MM.1S (cell line): ENCODE data around the gene FOXP1.

ENCODE experiments used
- DNase-seq: peaks from one replicate; pipeline ENCODE4 v3.0.0-alpha.2; 2015
- H2AFZ ChIP-seq: fragments of 300-600 bp; sonication (generic); 2 replicates; pipeline ENCODE4 v1.6.0; 2016; ENCODE audit warnings: antibody characterized with exemption, low read length
- H3F3A ChIP-seq: fragments of 300-600 bp; sonication (generic); 2 replicates; pipeline ENCODE4 v1.6.1; 2016; ENCODE audit warnings: mild to moderate bottlenecking, antibody characterized with exemption, low read length, moderate library complexity, mixed read lengths; ENCODE audit not compliant: insufficient read depth
- H3K27ac ChIP-seq: fragments of 300-600 bp; sonication (generic); 2 replicates; pipeline ENCODE4 v1.5.1; 2016; ENCODE audit warnings: mild to moderate bottlenecking, low read length
- H3K27me3 ChIP-seq: fragments of 300-600 bp; sonication (generic); replicated peaks from 2 replicates; pipeline ENCODE4 v1.6.0; 2016; ENCODE audit warnings: low read length; ENCODE audit not compliant: insufficient read depth
- H3K36me3 ChIP-seq: fragments of 300-600 bp; sonication (generic); replicated peaks from 2 replicates; pipeline ENCODE4 v1.6.1; 2016; ENCODE audit warnings: mild to moderate bottlenecking, low read length, mixed read lengths; ENCODE audit not compliant: insufficient read depth
- H3K4me1 ChIP-seq: fragments of 300-600 bp; sonication (generic); 2 replicates; pipeline ENCODE4 v1.6.1; 2016; ENCODE audit warnings: low read length, mixed read lengths
- H3K4me2 ChIP-seq: fragments of 300-600 bp; sonication (generic); 2 replicates; pipeline ENCODE4 v1.6.0; 2016; ENCODE audit warnings: low read depth, low read length
- H3K4me3 ChIP-seq: fragments of 300-600 bp; sonication (generic); 2 replicates; pipeline ENCODE4 v1.5.1; 2016; ENCODE audit warnings: low read length, mixed read lengths
- H3K79me2 ChIP-seq: fragments of 300-600 bp; sonication (generic); 2 replicates; pipeline ENCODE4 v1.6.1; 2016; ENCODE audit warnings: mixed run types, low read length, mixed read lengths
- H3K9ac ChIP-seq: fragments of 300-600 bp; sonication (generic); 2 replicates; pipeline ENCODE4 v1.6.1; 2016; ENCODE audit warnings: low read length, mixed read lengths
- H3K9me2 ChIP-seq: fragments of 300-600 bp; sonication (generic); replicated peaks from 2 replicates; pipeline ENCODE4 v1.6.1; 2016; ENCODE audit warnings: mild to moderate bottlenecking, low read length, mixed read lengths; ENCODE audit not compliant: insufficient read depth
- H3K9me3 ChIP-seq: fragments of 300-600 bp; sonication (generic); replicated peaks from 2 replicates; pipeline ENCODE4 v1.6.1; 2016; ENCODE audit warnings: mild to moderate bottlenecking, low read length, mixed read lengths; ENCODE audit not compliant: insufficient read depth
- H4K20me1 ChIP-seq: fragments of 300-600 bp; sonication (generic); 2 replicates; pipeline ENCODE4 v1.6.1; 2016; ENCODE audit warnings: mild to moderate bottlenecking, low read length, moderate library complexity, mixed read lengths; ENCODE audit not compliant: insufficient read depth
- EZH2 ChIP-seq: fragments of 300-600 bp; sonication (generic); optimal IDR thresholded peaks from 2 replicates; pipeline ENCODE3; 2017; ENCODE audit warnings: low read depth, mild to moderate bottlenecking, antibody characterized with exemption, low read length, mixed read lengths
- EZH2phosphoT487 ChIP-seq: fragments of 300-600 bp; sonication (generic); IDR thresholded peaks from 2 replicates; pipeline ENCODE4 v1.6.1; 2018; ENCODE audit warnings: antibody characterized with exemption, low read length
- TF ChIP-seq, protein P1 (sequence below): fragments of 300-600 bp; sonication (generic); IDR thresholded peaks from 2 replicates; pipeline ENCODE4 v1.5.1; 2016; ENCODE audit warnings: antibody characterized with exemption, low read length, mixed read lengths

FOXP1 gene

DNA sequence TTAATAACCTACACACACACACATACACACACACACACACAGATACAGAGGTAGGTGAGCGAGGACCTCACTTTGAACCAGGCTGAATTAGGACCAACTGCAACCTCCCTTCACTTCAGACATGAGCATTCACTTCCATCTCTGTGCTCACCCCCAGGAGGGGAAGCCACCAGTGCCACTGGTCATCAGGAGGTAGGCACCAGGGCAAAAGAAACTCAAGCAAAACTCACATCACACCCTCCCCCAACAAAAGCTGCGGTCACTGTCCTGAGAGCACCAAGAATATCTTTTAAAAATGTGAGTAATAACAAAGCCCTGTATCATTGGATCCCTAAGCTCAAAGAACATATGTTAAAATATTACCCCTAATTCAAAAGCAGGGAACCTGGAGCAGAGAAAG, 8.1 kb downstream of the FOXP1 start:
- TF ChIP-seq EZH2: no peak
- TF ChIP-seq, protein P1, sequence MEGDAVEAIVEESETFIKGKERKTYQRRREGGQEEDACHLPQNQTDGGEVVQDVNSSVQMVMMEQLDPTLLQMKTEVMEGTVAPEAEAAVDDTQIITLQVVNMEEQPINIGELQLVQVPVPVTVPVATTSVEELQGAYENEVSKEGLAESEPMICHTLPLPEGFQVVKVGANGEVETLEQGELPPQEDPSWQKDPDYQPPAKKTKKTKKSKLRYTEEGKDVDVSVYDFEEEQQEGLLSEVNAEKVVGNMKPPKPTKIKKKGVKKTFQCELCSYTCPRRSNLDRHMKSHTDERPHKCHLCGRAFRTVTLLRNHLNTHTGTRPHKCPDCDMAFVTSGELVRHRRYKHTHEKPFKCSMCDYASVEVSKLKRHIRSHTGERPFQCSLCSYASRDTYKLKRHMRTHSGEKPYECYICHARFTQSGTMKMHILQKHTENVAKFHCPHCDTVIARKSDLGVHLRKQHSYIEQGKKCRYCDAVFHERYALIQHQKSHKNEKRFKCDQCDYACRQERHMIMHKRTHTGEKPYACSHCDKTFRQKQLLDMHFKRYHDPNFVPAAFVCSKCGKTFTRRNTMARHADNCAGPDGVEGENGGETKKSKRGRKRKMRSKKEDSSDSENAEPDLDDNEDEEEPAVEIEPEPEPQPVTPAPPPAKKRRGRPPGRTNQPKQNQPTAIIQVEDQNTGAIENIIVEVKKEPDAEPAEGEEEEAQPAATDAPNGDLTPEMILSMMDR: no peak
- TF ChIP-seq EZH2phosphoT487: no peak
- H3K27ac ChIP-seq: no peak overlapping the region
- no peak for DNase-seq
- no peaks in the 10 kb centered on the region for H3K9me3 ChIP-seq
- H3K4me2 ChIP-seq: no peak overlapping the region
- H3F3A ChIP-seq: no peaks in the 10 kb centered on the region
- no peaks in the 10 kb centered on the region for H4K20me1 ChIP-seq
- no peak overlapping the region for H3K9ac ChIP-seq
- no peaks in the 10 kb centered on the region for H3K79me2 ChIP-seq
- H3K9me2 ChIP-seq: no peaks in the 10 kb centered on the region
- no peak overlapping the region for H2AFZ ChIP-seq
- no peaks in the 10 kb centered on the region for H3K36me3 ChIP-seq
- no peaks in the 10 kb centered on the region; the same call in 1 of the 2 replicates for H3K27me3 ChIP-seq
- H3K4me1 ChIP-seq: no peaks in the 10 kb centered on the region
- no peak overlapping the region for H3K4me3 ChIP-seq

DNA sequence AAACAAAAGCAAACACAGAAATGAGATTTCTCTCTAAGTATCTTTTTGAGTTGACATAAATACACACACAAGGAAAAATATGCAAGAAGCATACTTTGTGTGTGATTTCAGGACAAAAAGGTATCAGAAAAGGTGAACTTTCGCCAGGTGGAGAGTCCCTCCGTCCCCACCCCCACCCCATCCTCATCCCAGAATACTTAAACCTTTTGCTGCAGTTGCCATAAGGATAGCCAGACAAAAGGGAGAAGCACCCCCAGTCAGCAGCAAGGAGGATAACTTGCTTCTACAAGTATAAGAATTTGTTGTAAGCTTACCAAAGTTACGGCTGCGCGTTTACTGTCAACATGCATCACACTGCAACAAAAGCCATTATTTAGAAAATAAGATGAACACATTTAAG, 10.3 kb downstream of the FOXP1 start:
- H4K20me1 ChIP-seq: no peaks in the 10 kb centered on the region
- DNase-seq: no peak
- H3K9ac ChIP-seq: no peak overlapping the region
- no peak overlapping the region for H3K27ac ChIP-seq
- H3K27me3 ChIP-seq: no peaks in the 10 kb centered on the region
- no peak overlapping the region for H3K4me2 ChIP-seq
- H3K79me2 ChIP-seq: no peaks in the 10 kb centered on the region
- H3K36me3 ChIP-seq: no peaks in the 10 kb centered on the region
- peaks cover 3% of the 10 kb centered on the region for H3K4me1 ChIP-seq
- TF ChIP-seq, protein P1: no peak
- TF ChIP-seq EZH2phosphoT487 (no peak), EZH2 (no peak)
- no peaks in the 10 kb centered on the region for H3K9me3 ChIP-seq
- no peaks in the 10 kb centered on the region for H3F3A ChIP-seq
- H3K9me2 ChIP-seq: no peaks in the 10 kb centered on the region
- no peak overlapping the region for H3K4me3 ChIP-seq
- H2AFZ ChIP-seq: no peak overlapping the region

DNA sequence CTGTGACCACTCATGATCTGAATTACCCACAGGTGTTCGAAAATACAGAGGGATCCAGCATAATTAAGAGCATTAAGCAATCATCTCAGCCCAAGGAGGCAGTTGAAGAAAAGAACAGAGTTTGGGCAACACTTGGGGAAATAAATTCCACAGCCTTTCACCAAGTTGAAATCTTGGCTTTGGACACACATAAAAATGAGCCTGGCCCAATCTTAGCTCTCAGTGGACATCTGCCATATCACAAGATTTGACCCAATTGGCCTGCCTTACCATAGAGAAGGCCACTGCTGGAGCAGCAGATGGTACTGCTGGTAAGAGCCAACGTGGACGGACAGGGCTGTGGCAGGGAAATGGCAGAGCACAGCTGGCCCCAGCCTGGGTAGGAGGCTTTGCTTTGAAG, 13.0 kb downstream of the FOXP1 start:
- H3K9me3 ChIP-seq: no peaks in the 10 kb centered on the region
- H3K4me1 ChIP-seq: peaks cover 5% of the 10 kb centered on the region
- H2AFZ ChIP-seq: no peak overlapping the region
- H3K9me2 ChIP-seq: no peaks in the 10 kb centered on the region
- H3F3A ChIP-seq: no peaks in the 10 kb centered on the region
- no peak for DNase-seq
- H3K9ac ChIP-seq: no peak overlapping the region
- no peaks in the 10 kb centered on the region for H3K27me3 ChIP-seq
- H3K4me2 ChIP-seq: no peak overlapping the region
- no peaks in the 10 kb centered on the region for H3K36me3 ChIP-seq
- no peaks in the 10 kb centered on the region for H3K79me2 ChIP-seq
- TF ChIP-seq, protein P1: no peak
- no peak for TF ChIP-seq EZH2
- TF ChIP-seq EZH2phosphoT487: no peak
- H3K4me3 ChIP-seq: no peak overlapping the region
- H3K27ac ChIP-seq: no peak overlapping the region
- no peaks in the 10 kb centered on the region for H4K20me1 ChIP-seq
